ENCODE results near the gene TMEM97.
A peak's percentile ranks its signal among the peaks of the same experiment; 100 is the strongest.
"Not testable (repeated sequence)": the region's sequence is repeated elsewhere in the genome, so short reads cannot be mapped to it uniquely, and the experiment has no call there.

TMEM97 gene

GRCh38 chr17:28318759-28319597, at the start of gene TMEM97:
Gene TMEM97 (plus strand): TSS chr17:28319200. CDS start chr17:28319240, 40 bp downstream.
- peak; percentile 98 for DNase-seq

DNA sequence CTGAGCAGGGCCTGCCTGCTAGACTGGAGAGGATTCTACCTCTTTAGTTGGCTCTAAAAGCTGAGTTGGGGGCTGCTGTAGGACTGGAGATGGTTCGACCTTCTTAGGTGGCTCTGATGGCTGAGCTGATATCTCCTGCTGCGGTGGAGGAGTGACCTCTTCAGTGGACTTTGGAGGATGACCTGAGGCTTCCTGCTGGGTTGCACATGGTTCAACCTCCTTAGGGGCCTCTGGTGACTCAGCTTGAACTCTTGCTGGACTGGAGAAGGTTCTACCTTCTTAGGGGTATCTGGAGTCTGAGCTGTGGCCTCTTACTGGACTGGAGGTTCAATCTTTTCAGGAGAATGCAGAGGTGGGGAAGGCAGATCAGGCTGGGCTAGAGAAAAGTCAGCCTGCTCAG, 48.9 kb upstream of the TMEM97 start:
- DNase-seq: no peak

- no peak for DNase-seq
Observed at GRCh38 chr17:28270926-28271325, 48.1 kb upstream of the TMEM97 start.

DNA sequence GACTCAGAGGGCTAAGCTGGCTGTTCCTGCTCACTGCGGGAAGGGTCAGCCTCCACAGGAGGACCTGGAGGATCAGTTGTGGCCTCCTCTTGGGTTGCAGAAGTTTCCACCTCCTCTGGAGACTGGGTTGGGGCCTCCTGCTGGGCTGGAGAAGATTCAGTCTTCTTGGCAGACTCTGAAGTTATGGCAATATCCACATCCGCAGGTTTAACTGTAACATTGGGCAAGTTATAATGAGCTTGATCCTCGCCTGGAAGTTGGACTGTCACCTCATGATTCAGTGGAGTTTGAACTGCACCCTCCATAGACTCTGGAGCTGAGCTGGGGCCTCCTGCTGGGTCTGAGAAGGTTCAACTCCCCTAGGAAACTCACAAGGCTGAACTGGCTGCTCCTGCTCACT, 47.6 kb upstream of the TMEM97 start:
- no peak for DNase-seq

- DNase-seq: no peak
Observed at GRCh38 chr17:28272166-28272565, 46.8 kb upstream of the TMEM97 start.

DNA sequence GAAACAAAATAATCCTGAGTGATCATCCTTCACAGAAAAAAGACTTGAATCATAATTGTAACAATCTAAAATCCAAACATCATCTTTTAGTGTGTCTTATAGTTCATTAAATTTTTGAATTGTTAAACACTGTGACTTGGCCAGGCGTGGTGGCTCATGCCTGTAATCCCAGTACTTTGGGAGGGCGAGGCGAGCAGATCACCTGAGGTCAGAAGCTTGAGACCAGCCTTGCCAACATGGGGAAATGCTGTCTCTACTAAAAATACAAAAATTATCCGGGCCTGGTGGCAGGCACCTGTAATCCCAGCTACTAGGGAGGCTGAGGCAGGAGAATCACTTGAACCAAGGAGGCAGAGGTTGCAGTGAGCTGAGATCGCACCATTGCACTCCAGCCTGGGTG, 45.7 kb upstream of the TMEM97 start:
- DNase-seq: not testable (repeated sequence)

DNA sequence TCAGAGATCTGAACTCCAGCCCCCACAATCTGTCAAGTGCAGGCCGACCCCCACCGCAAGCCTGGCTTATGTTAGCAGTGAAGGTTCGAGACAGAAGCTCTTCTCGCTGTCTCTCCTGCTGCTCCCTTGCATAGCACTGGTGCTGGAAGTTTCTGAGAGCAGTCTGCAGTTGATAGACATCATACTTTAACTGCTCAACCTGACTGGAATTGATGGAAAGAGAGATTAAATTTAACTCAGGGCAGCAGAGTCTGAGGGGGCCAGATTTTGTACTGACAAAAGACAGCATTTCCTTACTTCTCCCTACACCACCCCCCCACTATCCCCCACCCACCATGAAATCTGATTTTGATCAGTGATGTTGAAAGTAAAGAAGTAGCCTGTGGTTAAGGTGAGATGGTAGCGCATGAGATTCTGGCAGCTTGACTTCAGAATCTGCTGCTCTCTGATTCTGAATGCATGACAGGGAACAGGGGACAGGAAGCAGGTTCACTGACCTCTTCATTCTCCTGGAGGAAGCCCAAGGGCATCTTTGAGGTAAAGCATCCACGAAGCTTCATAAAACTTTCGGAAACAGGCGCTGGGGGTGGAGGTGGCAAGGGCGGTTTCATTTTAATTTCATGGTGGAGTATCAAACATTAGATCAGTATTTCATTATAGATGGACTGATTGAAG, 44.3 kb upstream of the TMEM97 start:
- no peak for DNase-seq

- no peak for DNase-seq
Observed at GRCh38 chr17:28276011-28276410, 43.0 kb upstream of the TMEM97 start.

DNA sequence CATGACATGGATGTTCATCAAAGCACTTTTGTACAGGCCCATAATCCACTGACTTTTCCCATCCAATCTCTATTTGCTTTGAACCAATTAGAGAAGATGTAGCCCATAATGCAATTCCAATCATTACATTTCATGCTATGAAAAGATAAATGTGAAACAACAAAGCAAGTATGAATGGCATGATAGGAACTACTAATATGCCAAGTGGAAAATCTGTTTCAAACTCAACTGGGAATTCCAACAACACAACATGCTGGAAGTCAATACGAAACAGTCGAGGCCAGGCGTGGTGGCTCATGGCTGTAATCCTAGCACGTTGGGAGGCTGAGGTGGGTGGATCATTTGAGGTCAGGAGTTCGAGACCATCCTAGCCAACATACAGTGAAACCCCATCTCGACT, 39.6 kb upstream of the TMEM97 start:
- no peak for DNase-seq

GRCh38 chr17:28280826-28281225, 38.2 kb upstream of the TMEM97 start:
- DNase-seq: no peak

- DNase-seq: peak; percentile 76
Observed at GRCh38 chr17:28282596-28282995, 36.4 kb upstream of the TMEM97 start.

DNA sequence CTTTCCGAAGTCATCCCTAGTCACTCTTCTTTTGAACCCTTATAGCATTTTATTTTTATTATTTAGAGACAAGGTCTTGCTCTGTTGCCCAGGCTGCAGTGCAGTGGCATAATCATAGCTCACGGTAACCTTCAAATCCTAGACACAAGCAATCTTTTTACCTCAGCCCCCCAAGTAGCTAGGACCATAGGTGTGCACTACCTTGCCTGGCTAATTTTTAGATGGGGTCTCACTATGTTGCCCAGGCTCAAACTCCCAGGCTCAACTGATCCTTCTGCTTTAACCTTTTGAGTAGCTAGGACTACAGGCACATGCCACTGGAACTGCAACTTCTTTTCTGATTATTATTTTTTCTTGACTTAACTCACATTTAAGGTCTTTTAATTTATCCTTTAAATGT, 33.0 kb upstream of the TMEM97 start:
- no peak for DNase-seq

DNA sequence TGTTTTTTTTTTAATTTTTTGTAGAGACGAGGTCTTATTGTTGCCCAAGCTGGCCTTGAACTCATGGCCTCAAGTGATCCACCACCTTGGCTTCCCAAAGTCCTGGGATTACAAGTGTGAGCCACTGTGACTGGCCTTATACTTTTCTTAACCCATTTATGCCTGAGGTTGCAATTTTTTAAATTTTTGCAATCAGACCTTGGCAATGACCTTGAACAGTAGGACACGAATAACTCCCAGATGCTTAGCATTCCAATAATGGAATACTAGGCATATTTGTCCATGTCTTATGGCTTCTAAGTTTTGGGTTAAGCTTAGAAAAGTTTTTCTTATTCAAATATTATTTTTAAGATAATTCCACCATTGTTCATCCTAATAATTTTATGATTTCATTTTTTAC, 28.3 kb upstream of the TMEM97 start:
- no peak for DNase-seq

- DNase-seq: no peak
Observed at GRCh38 chr17:28291780-28292330, 27.1 kb upstream of the TMEM97 start.

GRCh38 chr17:28292878-28293277, 26.1 kb upstream of the TMEM97 start:
- not testable (repeated sequence) for DNase-seq

DNA sequence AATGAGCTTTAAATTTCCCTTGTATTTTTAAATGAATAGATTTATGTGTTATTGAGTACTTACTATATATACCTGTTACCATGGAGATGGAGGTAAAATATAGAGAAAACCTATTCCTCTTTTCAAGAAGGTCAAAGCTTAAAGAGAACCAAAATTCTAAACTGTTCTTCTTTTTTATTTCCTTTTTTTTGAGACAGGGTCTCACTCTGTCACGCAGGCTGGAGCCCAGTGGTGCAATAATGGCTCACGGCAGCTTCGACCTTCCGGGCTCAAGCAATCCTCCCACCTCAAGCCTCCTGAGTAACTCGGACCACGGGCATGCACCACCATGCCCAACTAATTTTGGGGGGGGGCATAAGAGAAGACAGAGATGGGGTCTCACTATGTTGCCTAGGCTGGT, 25.0 kb upstream of the TMEM97 start:
- DNase-seq: no peak

GRCh38 chr17:28295677-28296578, 23.1 kb upstream of the TMEM97 start:
- DNase-seq: no peak

- DNase-seq: no peak
Observed at GRCh38 chr17:28298449-28298848, 20.6 kb upstream of the TMEM97 start.

DNA sequence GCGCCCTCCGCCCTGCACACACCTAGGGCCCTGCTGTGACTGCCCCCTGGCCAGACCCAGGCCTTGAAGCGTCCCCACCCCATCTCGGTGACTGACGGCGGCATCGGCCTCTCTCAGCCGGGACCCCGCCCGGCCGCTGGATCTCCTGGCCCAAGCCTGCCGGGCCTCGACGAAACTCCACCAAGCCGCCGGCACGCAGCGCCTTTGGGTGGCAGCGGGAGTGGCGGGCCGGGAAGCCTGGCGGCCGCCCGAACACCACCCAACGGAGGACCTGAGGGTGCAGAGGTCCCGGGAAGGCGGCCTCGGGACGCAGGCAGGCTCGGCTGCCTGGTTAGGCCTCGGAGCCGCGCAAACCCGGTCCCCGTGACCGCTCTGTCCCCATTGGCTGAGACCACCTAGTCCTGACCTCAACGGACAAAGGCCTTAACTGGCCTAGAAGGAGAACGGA, 12.0 kb upstream of the TMEM97 start:
- no peak for DNase-seq

DNA sequence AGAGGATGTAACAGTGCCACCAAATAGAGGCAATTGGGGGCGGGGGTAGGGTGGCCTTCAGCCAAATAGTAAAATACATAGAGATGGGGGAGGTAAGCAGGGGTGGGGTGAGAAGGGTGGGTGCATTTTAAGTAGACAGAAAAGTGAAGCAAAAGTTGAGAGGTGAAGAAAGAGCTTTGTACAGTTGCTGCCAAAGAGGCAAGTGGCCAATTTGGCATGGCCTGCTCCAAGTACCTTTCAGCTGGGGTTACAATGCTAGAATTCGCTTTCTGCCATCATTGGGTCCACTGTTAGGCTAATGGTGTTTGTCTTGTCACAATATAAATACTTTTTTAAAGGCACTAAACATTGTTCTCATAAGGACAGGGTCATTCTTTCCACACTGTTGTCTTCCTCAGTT, 5.2 kb upstream of the TMEM97 start:
- no peak for DNase-seq

GRCh38 chr17:28315846-28316705, 2.9 kb upstream of the TMEM97 start:
- no peak for DNase-seq

Measured in NCI-H1105 treated with DMSO at 0.1 percent for 48 hours (cell line).